Neuronal stem cell (in vitro differentiated cells): Measurements from ENCODE around the gene ADGRA3.

Experiments
- DNase-seq: peaks from one replicate; pipeline ENCODE4 v3.0.0-alpha.2; 2013; ENCODE audit warnings: low spot score
- H2AFZ ChIP-seq: one replicate; pipeline ENCODE4 v1.6.1; 2013; ENCODE audit warnings: mild to moderate bottlenecking, low read length, inconsistent platforms
- H2AK5ac ChIP-seq: 2 replicates; pipeline ENCODE4 v1.6.1; 2013; ENCODE audit warnings: low read depth, mild to moderate bottlenecking, inconsistent platforms, low read length, moderate library complexity, mixed read lengths
- H2BK120ac ChIP-seq: 2 replicates; pipeline ENCODE4 v1.6.1; 2013; ENCODE audit warnings: low read depth, mild to moderate bottlenecking, inconsistent platforms, low read length, moderate library complexity, mixed read lengths
- H2BK12ac ChIP-seq: one replicate; pipeline ENCODE4 v1.6.1; 2013; ENCODE audit warnings: low read length, inconsistent platforms
- H2BK15ac ChIP-seq: 2 replicates; pipeline ENCODE4 v1.6.1; 2013; ENCODE audit warnings: mild to moderate bottlenecking, low read length, inconsistent platforms, mixed read lengths
- H2BK5ac ChIP-seq: one replicate; pipeline ENCODE4 v1.6.1; 2013; ENCODE audit warnings: inconsistent platforms, mild to moderate bottlenecking, low read length, moderate library complexity
- H3K14ac ChIP-seq: one replicate; pipeline ENCODE4 v1.6.1; 2013; ENCODE audit warnings: low read length, inconsistent platforms
- H3K18ac ChIP-seq: 2 replicates; pipeline ENCODE4 v1.6.1; 2013; ENCODE audit warnings: low read length, inconsistent platforms
- H3K23ac ChIP-seq: 2 replicates; pipeline ENCODE4 v1.6.1; 2013; ENCODE audit warnings: low read depth, mild to moderate bottlenecking, mixed read lengths, low read length, inconsistent platforms; ENCODE audit not compliant: poor library complexity
- H3K27ac ChIP-seq: replicated peaks from 3 replicates; pipeline ENCODE4 v1.5.1; 2013; ENCODE audit warnings: low read length, inconsistent platforms
- H3K27me3 ChIP-seq, 3 experiments: 2 replicates each; pipeline ENCODE4 v1.6.1; 2013; ENCODE audit warnings: low read length in 3 of 3, mild to moderate bottlenecking in 2 of 3, inconsistent platforms in 1 of 3, low read depth in 1 of 3, mixed read lengths in 1 of 3, moderate library complexity in 1 of 3; ENCODE audit not compliant: control insufficient read depth in 3 of 3, insufficient read depth in 3 of 3
- H3K36me3 ChIP-seq, 2 donors: replicated peaks in 1 of 2; 2 replicates each; pipeline ENCODE4 v1.6.1; 2013; ENCODE audit warnings: low read length in 2 of 2; ENCODE audit not compliant: control insufficient read depth in 2 of 2, insufficient read depth in 2 of 2
- H3K4ac ChIP-seq: 2 replicates; pipeline ENCODE4 v1.6.1; 2013; ENCODE audit warnings: inconsistent platforms, mild to moderate bottlenecking, low read length, moderate library complexity
- H3K4me1 ChIP-seq, 2 donors: 1 replicate in 1 of 2; 2 replicates in 1 of 2; pipeline ENCODE4 v1.6.1; 2013; ENCODE audit warnings: low read length in 2 of 2, low read depth in 1 of 2; ENCODE audit not compliant: control insufficient read depth in 2 of 2, insufficient read depth in 1 of 2
- H3K4me2 ChIP-seq: one replicate; pipeline ENCODE4 v1.6.1; 2013; ENCODE audit warnings: mild to moderate bottlenecking, low read length, inconsistent platforms; ENCODE audit not compliant: insufficient read depth, poor library complexity, severe bottlenecking
- H3K4me3 ChIP-seq, 2 donors: 2 replicates each; pipeline ENCODE4 v1.5.1; 2013; ENCODE audit warnings: low read length in 2 of 2, mild to moderate bottlenecking in 2 of 2, inconsistent platforms in 1 of 2, moderate library complexity in 1 of 2
- H3K79me1 ChIP-seq: one replicate; pipeline ENCODE4 v1.6.1; 2013; ENCODE audit warnings: low read depth, mild to moderate bottlenecking, inconsistent platforms, low read length, moderate library complexity
- H3K9ac ChIP-seq: one replicate; pipeline ENCODE4 v1.6.1; 2013; ENCODE audit warnings: mild to moderate bottlenecking, low read depth, low read length, inconsistent platforms; ENCODE audit not compliant: poor library complexity
- H3K9me3 ChIP-seq, 2 donors: replicated peaks in 1 of 2; 2 replicates each; pipeline versions ENCODE3 to v1.6.1; 2013; ENCODE audit warnings: low read length in 2 of 2, mild to moderate bottlenecking in 2 of 2, inconsistent platforms in 1 of 2, low read depth in 1 of 2, mixed read lengths in 1 of 2, moderate library complexity in 1 of 2; ENCODE audit not compliant: control insufficient read depth in 2 of 2, insufficient read depth in 1 of 2
- H4K8ac ChIP-seq: one replicate; pipeline ENCODE4 v1.6.1; 2013; ENCODE audit warnings: low read depth, mild to moderate bottlenecking, inconsistent platforms, low read length, moderate library complexity
- H4K91ac ChIP-seq: one replicate; pipeline ENCODE4 v1.6.1; 2013; ENCODE audit warnings: low read length, low read depth, mild to moderate bottlenecking, inconsistent platforms; ENCODE audit not compliant: poor library complexity
- WGBS, 2 donors: extraction: QIAGEN DNeasy Blood & Tissue Kit; methylation state at CpG; one replicate each; pipeline ENCODE4 v1.1.7; 2013; ENCODE audit warnings: missing lambda C conversion rate in 2 of 2, mixed read lengths in 1 of 2; ENCODE audit not compliant: insufficient read length in 2 of 2, insufficient replicate concordance in 1 of 2; ENCODE audit errors: extremely low coverage in 2 of 2; 5-methylcytosine and 5-hydroxymethylcytosine counted together

Gene ADGRA3

DNA sequence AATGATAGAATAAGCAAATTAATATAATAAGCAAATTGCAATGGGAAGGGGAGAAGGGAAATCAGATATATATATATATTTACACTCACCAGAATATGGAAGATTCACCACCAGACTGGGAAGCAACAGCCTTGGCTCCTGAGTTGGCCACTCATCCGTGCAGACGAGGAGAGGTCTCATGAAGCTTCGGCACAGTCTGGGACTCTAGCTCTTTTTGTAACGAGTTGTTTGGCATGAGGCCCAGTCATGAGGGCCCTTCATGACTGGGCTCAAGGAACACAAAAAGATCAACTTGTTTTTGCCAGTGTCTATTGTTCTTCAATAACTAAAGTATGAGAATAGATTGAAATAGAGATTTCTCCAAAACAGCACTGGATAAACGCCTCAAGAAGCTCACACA, 176.4 kb downstream of the ADGRA3 start:
- no peaks in the 10 kb centered on the region for H3K79me1 ChIP-seq

DNA sequence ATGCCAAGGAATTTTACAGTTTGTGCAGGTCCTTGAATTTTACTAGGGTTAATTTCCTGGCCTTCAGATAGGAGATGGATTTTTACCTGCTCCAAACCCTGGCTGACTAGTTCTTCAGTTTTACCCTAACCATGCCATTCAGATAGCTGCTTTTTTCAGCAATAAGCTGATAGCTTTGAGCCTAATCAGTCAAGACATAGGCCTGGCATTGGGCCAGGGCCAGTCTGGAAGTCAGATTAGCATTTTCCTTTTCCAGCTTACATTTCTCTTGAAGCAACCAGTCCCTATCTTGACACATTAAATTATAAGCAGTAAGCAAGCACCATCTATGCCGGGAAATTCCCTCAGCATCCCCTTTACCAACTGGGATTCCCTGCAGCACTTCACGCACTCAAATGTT, 177.1 kb downstream of the ADGRA3 start:
- Histone ChIP-seq H4K8ac (no peak overlapping the region), H2BK120ac (no peak overlapping the region), H2BK15ac (no peak overlapping the region), H2BK12ac (no peak overlapping the region), H3K9me3 (no peaks in the 10 kb centered on the region), H4K91ac (no peak overlapping the region), H3K27ac (no peak overlapping the region), H2AK5ac (no peak overlapping the region), H3K36me3 (peaks cover 0 to 2% of the 10 kb centered on the region in 2 donors), H3K27me3 (no peaks in the 10 kb centered on the region), H3K23ac (no peak overlapping the region), H3K4me1 (no peaks in the 10 kb centered on the region), H3K4ac (no peak overlapping the region), H3K79me1 (no peaks in the 10 kb centered on the region), H3K4me2 (no peak overlapping the region), H2BK5ac (no peak overlapping the region), H3K9ac (no peak overlapping the region), H3K18ac (no peak overlapping the region), H3K4me3 (no peak overlapping the region), H2AFZ (no peak overlapping the region), H3K14ac (no peak overlapping the region)
- WGBS, 2 donors, result no CpG with 5 or more reads among the region's 2 CpGs
- no peak for DNase-seq

More for the DNA sequence above, 176.4 kb downstream of the ADGRA3 start:
- H3K36me3 ChIP-seq, result no peaks in the 10 kb centered on the region
- WGBS, 2 donors, result no CpG with 5 or more reads among the region's 5 CpGs
- no peak overlapping the region for H3K4ac ChIP-seq
- H3K27ac ChIP-seq, result no peak overlapping the region
- no peak overlapping the region for H2AFZ ChIP-seq
- no peaks in the 10 kb centered on the region for H3K4me1 ChIP-seq
- no peaks in the 10 kb centered on the region for H3K9me3 ChIP-seq
- H2AK5ac ChIP-seq, result no peak overlapping the region
- no peak overlapping the region for H3K14ac ChIP-seq
- H2BK5ac ChIP-seq, result no peak overlapping the region
- no peak overlapping the region for H2BK15ac ChIP-seq
- no peak overlapping the region for H4K8ac ChIP-seq
- H3K4me2 ChIP-seq, result no peak overlapping the region
- no peak overlapping the region for H2BK120ac ChIP-seq
- no peak overlapping the region for H3K9ac ChIP-seq
- no peaks in the 10 kb centered on the region for H3K27me3 ChIP-seq
- no peak overlapping the region for H3K18ac ChIP-seq
- DNase-seq, result no peak
- H3K4me3 ChIP-seq, result no peak overlapping the region
- H4K91ac ChIP-seq, result no peak overlapping the region
- no peak overlapping the region for H3K23ac ChIP-seq
- no peak overlapping the region for H2BK12ac ChIP-seq
